Hematopoietic multipotent progenitor cell treated with erythropoietin and hydrocortisone succinate and interleukin-3 and kit ligand, for 8 days (in vitro differentiated cells): ENCODE measurements around the gene FHIP2A.

ENCODE experiments used
- DNase-seq: peaks from one replicate; pipeline ENCODE4 v3.0.0-alpha.2; 2015

FHIP2A gene

DNA sequence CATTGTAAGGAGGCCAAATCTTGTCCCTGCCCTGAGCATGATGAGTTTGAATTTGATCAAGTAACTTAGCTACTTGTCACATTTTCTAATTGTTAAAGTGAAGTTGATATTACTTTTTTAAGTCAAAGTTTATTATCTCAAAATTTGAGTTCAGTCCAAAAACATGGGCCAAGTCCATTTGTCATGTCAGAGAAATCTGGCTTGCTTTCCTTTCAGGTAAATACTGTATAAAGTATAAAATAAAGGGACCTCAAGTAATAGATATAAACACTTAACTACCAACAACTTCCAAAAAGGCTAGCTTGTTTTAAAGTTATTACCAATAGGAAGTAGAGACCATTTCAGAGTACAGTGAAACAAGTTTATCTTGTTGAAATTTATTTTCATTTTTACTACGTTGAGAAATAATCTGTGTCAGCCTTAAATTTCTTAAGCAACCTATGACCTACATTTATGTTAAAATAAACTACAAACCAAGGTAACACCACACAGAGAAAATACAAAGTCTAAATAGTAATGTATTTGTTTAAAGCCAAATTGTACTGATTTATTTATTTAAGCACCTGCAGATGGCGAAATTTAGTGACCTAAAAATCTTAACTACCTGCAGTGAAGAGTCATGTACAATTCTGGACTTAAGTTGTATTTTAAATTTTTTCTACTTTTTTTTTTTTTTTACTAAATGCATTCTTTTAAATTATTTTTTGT lies 36.5 kb downstream of the FHIP2A start:
- no peak for DNase-seq

- no peak for DNase-seq
These were observed 37.6 kb downstream of the FHIP2A start for GRCh38 chr10:114859222-114859621.

GRCh38 chr10:114862456-114862855 lies 40.9 kb downstream of the FHIP2A start:
- no peak for DNase-seq

DNA sequence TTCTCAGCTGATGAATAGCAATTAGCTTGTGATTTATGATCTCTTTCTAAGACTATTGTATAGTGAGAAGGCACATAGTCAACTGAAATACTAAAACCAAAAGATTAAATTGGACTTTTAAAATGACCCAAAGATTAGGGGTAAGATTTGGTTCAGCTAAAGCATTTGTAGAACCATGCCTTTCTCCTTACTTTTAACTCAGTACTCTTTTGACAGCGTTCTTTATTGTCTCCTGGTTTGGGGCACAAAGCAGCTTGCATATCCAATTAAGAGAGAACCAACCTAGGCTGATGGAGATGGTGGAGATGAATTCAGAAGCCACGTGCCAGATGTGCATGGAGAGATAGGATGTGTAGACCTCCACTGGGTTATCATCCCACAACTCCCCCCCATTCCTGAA lies 45.8 kb downstream of the FHIP2A start:
- no peak for DNase-seq

GRCh38 chr10:114868870-114869519 lies 47.4 kb downstream of the FHIP2A start:
- no peak for DNase-seq

DNA sequence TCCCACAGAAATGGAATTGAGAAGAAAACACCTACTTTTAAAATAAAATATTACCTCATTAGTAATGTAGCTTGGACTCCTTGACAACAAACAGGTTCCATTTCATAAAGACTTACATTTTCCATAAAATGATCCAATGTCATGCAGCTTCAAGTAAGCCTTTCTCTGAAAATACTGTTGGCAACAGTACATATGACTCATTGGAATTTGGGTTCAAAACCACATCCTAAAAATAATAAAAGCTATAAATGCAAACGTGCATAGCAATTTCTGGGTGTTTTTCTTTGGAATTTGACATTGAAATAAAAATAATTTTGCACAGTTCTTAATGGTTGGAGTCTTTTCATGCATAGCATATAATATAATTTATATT lies 47.9 kb downstream of the FHIP2A start:
- DNase-seq = no peak

GRCh38 chr10:114870486-114870885 lies 48.9 kb downstream of the FHIP2A start:
- no peak for DNase-seq

GRCh38 chr10:114871379-114871778 lies 49.8 kb downstream of the FHIP2A start:
- DNase-seq = no peak
